ENCODE results near the gene GNG12. TPM values are rescaled to one million over a fixed set of nuclear protein-coding genes. Genes with fewer than 3 reads are reported as not detected.
A peak's percentile ranks its signal among the peaks of the same experiment; 100 is the strongest.

GNG12 gene
- total RNA-seq, 1 donor from 2014 or later, result 40.5 TPM

DNA sequence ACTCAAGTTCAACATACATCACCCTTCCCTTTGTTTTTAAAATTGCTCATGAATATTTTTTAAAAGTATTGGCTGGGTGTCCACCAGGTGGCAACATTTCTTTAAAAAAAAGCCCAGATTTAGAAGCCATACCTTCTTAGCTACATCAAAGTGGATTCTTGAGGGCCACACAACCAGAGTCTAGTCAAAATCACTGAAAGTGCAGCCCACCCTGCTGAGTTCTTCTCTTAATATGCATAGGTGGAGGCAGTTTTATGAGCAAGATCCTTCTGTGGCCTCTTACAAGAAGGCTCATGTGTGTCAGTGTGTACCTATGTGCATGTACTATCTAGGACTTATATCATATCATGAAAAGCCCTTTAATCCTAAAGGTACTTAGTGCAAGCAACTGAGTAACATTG lies 16.9 kb upstream of the GNG12 start:
- TF ChIP-seq, protein P1, sequence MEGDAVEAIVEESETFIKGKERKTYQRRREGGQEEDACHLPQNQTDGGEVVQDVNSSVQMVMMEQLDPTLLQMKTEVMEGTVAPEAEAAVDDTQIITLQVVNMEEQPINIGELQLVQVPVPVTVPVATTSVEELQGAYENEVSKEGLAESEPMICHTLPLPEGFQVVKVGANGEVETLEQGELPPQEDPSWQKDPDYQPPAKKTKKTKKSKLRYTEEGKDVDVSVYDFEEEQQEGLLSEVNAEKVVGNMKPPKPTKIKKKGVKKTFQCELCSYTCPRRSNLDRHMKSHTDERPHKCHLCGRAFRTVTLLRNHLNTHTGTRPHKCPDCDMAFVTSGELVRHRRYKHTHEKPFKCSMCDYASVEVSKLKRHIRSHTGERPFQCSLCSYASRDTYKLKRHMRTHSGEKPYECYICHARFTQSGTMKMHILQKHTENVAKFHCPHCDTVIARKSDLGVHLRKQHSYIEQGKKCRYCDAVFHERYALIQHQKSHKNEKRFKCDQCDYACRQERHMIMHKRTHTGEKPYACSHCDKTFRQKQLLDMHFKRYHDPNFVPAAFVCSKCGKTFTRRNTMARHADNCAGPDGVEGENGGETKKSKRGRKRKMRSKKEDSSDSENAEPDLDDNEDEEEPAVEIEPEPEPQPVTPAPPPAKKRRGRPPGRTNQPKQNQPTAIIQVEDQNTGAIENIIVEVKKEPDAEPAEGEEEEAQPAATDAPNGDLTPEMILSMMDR (IDR thresholded peaks at IDR 0.05; ENCODE audit: unreplicated experiment), result peak; percentile 81
- no peaks in the 10 kb centered on the region for H3K27me3 Mint-ChIP-seq (ENCODE audit: low read depth)
- no peak overlapping the region for H3K4me3 Mint-ChIP-seq
- DNase-seq (ENCODE audit: low spot score in 2 of 2, unreplicated experiment in 2 of 2), result no peak
- peaks cover 12% of the 10 kb centered on the region for H3K4me1 Mint-ChIP-seq
- no peaks in the 10 kb centered on the region for H3K36me3 Mint-ChIP-seq
- H3K9me3 Mint-ChIP-seq, result no peaks in the 10 kb centered on the region
- no peak overlapping the region for H3K27ac Mint-ChIP-seq

DNA sequence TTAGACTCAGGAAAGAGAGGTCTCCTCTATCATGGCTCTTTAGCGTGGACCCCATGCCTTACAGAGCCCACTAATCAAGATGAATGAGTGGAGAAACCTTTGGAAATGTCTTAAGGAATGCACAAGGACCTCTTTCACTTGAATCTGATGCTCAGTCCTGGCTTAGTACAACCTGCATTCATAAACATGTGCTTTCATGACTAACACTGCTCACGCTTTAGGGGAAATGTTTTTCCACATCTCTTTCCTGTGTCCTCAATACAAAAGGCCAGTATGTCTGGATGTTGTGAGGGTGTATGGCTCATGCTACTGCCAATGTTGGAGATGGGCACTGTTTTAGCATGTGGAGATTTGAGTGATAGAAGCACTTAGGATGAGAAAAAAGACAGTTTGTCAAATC lies 14.2 kb upstream of the GNG12 start:
- Mint-ChIP-seq H3K4me3 (no peak overlapping the region), H3K36me3 (no peaks in the 10 kb centered on the region), H3K27me3 (ENCODE audit: low read depth) (no peaks in the 10 kb centered on the region), H3K9me3 (no peaks in the 10 kb centered on the region), H3K4me1 (peaks cover 14% of the 10 kb centered on the region), H3K27ac (no peak overlapping the region)
- no peak for DNase-seq (ENCODE audit: low spot score in 2 of 2, unreplicated experiment in 2 of 2)
- TF ChIP-seq, protein P1 (IDR thresholded peaks at IDR 0.05; ENCODE audit: unreplicated experiment), result no peak

DNA sequence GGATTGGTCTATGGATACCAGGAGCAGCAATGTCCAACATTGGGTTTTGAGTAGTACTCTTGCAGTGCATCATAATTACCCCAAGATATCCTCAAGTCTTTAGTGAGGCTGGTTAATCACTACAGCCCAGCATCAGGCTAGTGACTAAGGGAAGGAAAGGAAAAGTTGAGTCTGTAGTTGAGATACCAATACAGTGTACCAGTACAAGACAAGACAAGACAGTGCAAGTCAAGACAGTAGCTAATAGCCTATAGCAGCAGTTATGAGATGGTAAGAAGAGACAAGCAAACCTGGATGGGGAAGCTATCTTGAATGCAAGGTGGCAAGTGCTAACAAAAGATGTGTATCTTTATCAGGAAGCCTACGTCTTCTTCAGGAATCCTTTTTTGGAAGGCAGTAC lies 13.3 kb upstream of the GNG12 start:
- DNase-seq (ENCODE audit: low spot score in 2 of 2, unreplicated experiment in 2 of 2), result no peak
- no peak overlapping the region for H3K27ac Mint-ChIP-seq
- H3K36me3 Mint-ChIP-seq, result no peaks in the 10 kb centered on the region
- no peaks in the 10 kb centered on the region for H3K9me3 Mint-ChIP-seq
- no peaks in the 10 kb centered on the region for H3K27me3 Mint-ChIP-seq (ENCODE audit: low read depth)
- peaks cover 14% of the 10 kb centered on the region for H3K4me1 Mint-ChIP-seq
- TF ChIP-seq, protein P1 (IDR thresholded peaks at IDR 0.05; ENCODE audit: unreplicated experiment), result no peak
- H3K4me3 Mint-ChIP-seq, result no peak overlapping the region

DNA sequence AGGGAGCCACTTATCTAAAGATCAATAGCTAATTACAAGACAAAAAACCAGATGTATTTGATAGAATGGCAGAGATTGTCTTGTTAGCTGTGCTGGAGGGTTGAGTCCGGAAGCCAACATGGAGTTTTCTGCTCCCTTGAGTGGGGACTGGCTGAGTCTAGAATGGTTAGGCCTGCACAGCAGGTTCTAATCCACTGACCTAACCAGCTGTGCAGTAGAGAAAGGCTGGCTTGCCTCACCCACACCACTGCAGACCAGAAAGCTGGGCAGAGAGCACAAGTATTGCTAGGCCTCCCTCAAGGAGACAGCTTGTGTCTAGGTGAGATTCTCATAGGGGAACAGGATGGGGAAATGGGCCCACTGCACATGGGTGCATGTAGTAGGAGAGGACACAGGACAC lies 11.7 kb upstream of the GNG12 start:
- TF ChIP-seq, protein P1 (IDR thresholded peaks at IDR 0.05; ENCODE audit: unreplicated experiment), result no peak
- DNase-seq (ENCODE audit: low spot score in 2 of 2, unreplicated experiment in 2 of 2), result no peak
- H3K4me1 Mint-ChIP-seq, result peaks cover 19% of the 10 kb centered on the region
- no peaks in the 10 kb centered on the region for H3K36me3 Mint-ChIP-seq
- no peaks in the 10 kb centered on the region for H3K9me3 Mint-ChIP-seq
- no peak overlapping the region for H3K27ac Mint-ChIP-seq
- H3K4me3 Mint-ChIP-seq, result no peak overlapping the region
- H3K27me3 Mint-ChIP-seq (ENCODE audit: low read depth), result no peaks in the 10 kb centered on the region

DNA sequence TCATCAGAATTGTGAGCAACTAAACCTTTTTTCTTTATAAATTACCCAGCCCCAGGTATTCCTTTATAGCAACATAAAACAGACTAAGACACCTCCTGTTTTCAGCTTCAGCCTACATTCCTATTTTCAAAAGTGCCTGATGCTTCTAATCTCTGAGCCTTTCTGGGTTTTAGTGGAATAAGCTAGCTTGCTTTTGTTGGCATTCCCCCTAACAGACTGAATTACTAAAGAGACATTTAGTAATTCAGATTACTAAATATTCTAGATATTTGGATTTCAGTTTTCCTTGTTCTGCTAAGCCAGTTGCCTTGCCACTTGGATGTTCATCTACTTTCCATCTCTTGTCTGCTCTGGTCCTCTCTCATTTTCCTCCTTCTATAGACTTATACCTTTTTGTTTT lies 10.5 kb upstream of the GNG12 start:
- H3K27me3 Mint-ChIP-seq (ENCODE audit: low read depth), result no peaks in the 10 kb centered on the region
- no peaks in the 10 kb centered on the region for H3K9me3 Mint-ChIP-seq
- H3K4me3 Mint-ChIP-seq, result no peak overlapping the region
- H3K4me1 Mint-ChIP-seq, result peaks cover 31% of the 10 kb centered on the region
- no peak for DNase-seq (ENCODE audit: low spot score in 2 of 2, unreplicated experiment in 2 of 2)
- TF ChIP-seq, protein P1 (IDR thresholded peaks at IDR 0.05; ENCODE audit: unreplicated experiment), result no peak
- peak overlapping the region; percentile 41 for H3K27ac Mint-ChIP-seq
- no peaks in the 10 kb centered on the region for H3K36me3 Mint-ChIP-seq

DNA sequence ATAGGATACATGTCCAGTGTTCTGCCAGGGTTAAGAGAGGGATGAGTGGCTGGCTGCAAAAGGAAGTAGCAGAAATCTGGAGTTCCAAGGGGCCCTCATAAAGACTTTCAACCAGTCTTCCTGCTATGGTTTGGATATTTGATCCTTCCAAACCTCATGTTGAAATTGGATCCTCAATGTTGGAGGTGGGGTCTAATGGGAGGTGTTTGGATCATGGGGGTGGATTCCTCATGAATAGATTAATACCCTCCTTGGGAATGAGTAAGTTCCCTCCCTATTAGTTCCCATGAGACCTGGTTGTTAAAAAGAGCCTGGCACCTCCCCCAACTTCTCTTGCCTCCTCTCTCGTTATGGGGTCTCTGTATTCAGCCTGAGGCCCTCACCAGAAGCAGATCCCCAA lies 10.1 kb upstream of the GNG12 start:
- Mint-ChIP-seq H3K9me3 (no peaks in the 10 kb centered on the region), H3K27ac (peak overlapping the region; percentile 41), H3K36me3 (no peaks in the 10 kb centered on the region), H3K4me3 (no peak overlapping the region), H3K27me3 (ENCODE audit: low read depth) (no peaks in the 10 kb centered on the region), H3K4me1 (peaks cover 36% of the 10 kb centered on the region)
- no peak for DNase-seq (ENCODE audit: low spot score in 2 of 2, unreplicated experiment in 2 of 2)
- TF ChIP-seq, protein P1 (IDR thresholded peaks at IDR 0.05; ENCODE audit: unreplicated experiment), result no peak
